IMR-90 (cell line): ENCODE measurements around the gene PAPSS2. TPM values are rescaled to one million over a fixed set of nuclear protein-coding genes. Genes with fewer than 3 reads are reported as not detected.

Experiments
- ATAC-seq: fragments of 200-7000 bp; cut with Tn5 transposase; 2 replicates; pipeline ENCODE4 v1.9.1; 2020; ENCODE audit warnings: low read depth, mild to moderate bottlenecking, moderate library complexity
- BruUV-seq: library from RNA; stranded (reverse); fragments of 400-500 nt; replicated peaks from 2 replicates; lab custom pipeline; 2021; lab: Mats Ljungman, UMichigan
- CTCF ChIA-PET: fragments of 300-600 bp; formaldehyde crosslinking; extraction: SDS; loops from one replicate; lab custom pipeline; 2021; ENCODE audit warnings: antibody characterized with exemption; lab: Yijun Ruan, JAX
- POLR2A ChIA-PET: fragments of 300-600 bp; sonication (Branson Sonifier 250); formaldehyde crosslinking; loops from one replicate; lab custom pipeline; 2022; ENCODE audit warnings: antibody characterized with exemption; ENCODE audit not compliant: unreplicated experiment; lab: Charles Lee
- DNase-seq: peaks from one replicate; pipeline ENCODE4 v3.0.0; 2013
- H2AFZ ChIP-seq: replicated peaks from 2 replicates; pipeline ENCODE3; 2013; ENCODE audit warnings: low read length, mild to moderate bottlenecking; ENCODE audit not compliant: poor library complexity
- H2AK5ac ChIP-seq: 2 replicates; pipeline ENCODE4 v1.6.1; 2013; ENCODE audit warnings: low read depth, low read length, inconsistent platforms
- H2AK9ac ChIP-seq: replicated peaks from 2 replicates; pipeline ENCODE3; 2013; ENCODE audit warnings: mild to moderate bottlenecking, low read depth, low read length, moderate library complexity; ENCODE audit not compliant: poor library complexity
- H2BK120ac ChIP-seq: 2 replicates; pipeline ENCODE4 v1.6.1; 2013; ENCODE audit warnings: low read depth, low read length, inconsistent platforms
- H2BK15ac ChIP-seq: 3 replicates; pipeline ENCODE4 v1.6.1; 2013; ENCODE audit warnings: low read depth, low read length, inconsistent platforms
- H2BK20ac ChIP-seq: 2 replicates; pipeline ENCODE4 v1.6.1; 2013; ENCODE audit warnings: low read depth, mild to moderate bottlenecking, inconsistent platforms, low read length, moderate library complexity
- H2BK5ac ChIP-seq: 2 replicates; pipeline ENCODE4 v1.6.1; 2013; ENCODE audit warnings: mild to moderate bottlenecking, low read depth, low read length, inconsistent platforms; ENCODE audit not compliant: poor library complexity, severe bottlenecking
- H3K14ac ChIP-seq: replicated peaks from 2 replicates; pipeline ENCODE4 v1.6.1; 2013; ENCODE audit warnings: low read depth, low read length, inconsistent platforms
- H3K18ac ChIP-seq: 2 replicates; pipeline ENCODE4 v1.6.1; 2013; ENCODE audit warnings: low read depth, low read length, control low read depth
- H3K23ac ChIP-seq: 2 replicates; pipeline ENCODE4 v1.6.1; 2013; ENCODE audit warnings: low read depth, low read length, inconsistent platforms
- H3K27ac ChIP-seq: 2 replicates; pipeline ENCODE4 v1.5.1; 2013; ENCODE audit warnings: mild to moderate bottlenecking, control low read depth, low read length; ENCODE audit not compliant: insufficient read depth
- H3K27me3 ChIP-seq: 2 replicates; pipeline ENCODE4 v1.6.1; 2013; ENCODE audit warnings: low read length; ENCODE audit not compliant: control insufficient read depth, insufficient read depth
- H3K36me3 ChIP-seq: 2 replicates; pipeline ENCODE4 v1.6.1; 2013; ENCODE audit warnings: low read length, mixed read lengths; ENCODE audit not compliant: control insufficient read depth, insufficient read depth
- H3K4ac ChIP-seq: 2 replicates; pipeline ENCODE4 v1.6.1; 2013; ENCODE audit warnings: low read depth, low read length, inconsistent platforms
- H3K4me1 ChIP-seq: 2 replicates; pipeline ENCODE4 v1.6.1; 2013; ENCODE audit warnings: low read length, mixed read lengths; ENCODE audit not compliant: control insufficient read depth, insufficient read depth
- H3K4me2 ChIP-seq: 2 replicates; pipeline ENCODE4 v1.6.1; 2013; ENCODE audit warnings: low read depth, mild to moderate bottlenecking, control low read depth, low read length, moderate library complexity
- H3K4me3 ChIP-seq: 2 replicates; pipeline ENCODE4 v1.5.1; 2013; ENCODE audit warnings: low read depth, mild to moderate bottlenecking, control low read depth, low read length, moderate library complexity; ENCODE audit not compliant: insufficient read depth
- H3K56ac ChIP-seq: 2 replicates; pipeline ENCODE4 v1.6.1; 2013; ENCODE audit warnings: low read length, inconsistent platforms; ENCODE audit not compliant: insufficient read depth; ENCODE audit errors: extremely low read depth
- H3K79me1 ChIP-seq, 2 experiments: 2 replicates each; pipeline ENCODE4 v1.6.1; 2013; ENCODE audit warnings: low read length in 2 of 2, inconsistent platforms in 1 of 2, low read depth in 1 of 2
- H3K9ac ChIP-seq: 2 replicates; pipeline ENCODE4 v1.6.1; 2013; ENCODE audit warnings: low read depth, low read length, control low read depth
- H3K9me1 ChIP-seq: 2 replicates; pipeline ENCODE4 v1.6.1; 2013; ENCODE audit warnings: low read length, inconsistent platforms; ENCODE audit not compliant: insufficient read depth
- H3K9me3 ChIP-seq: 2 replicates; pipeline ENCODE4 v1.6.1; 2013; ENCODE audit warnings: low read length; ENCODE audit not compliant: control insufficient read depth, insufficient read depth
- H4K20me1 ChIP-seq: 2 replicates; pipeline ENCODE4 v1.6.1; 2013; ENCODE audit warnings: low read length, inconsistent platforms; ENCODE audit not compliant: insufficient read depth
- H4K5ac ChIP-seq: 2 replicates; pipeline ENCODE4 v1.6.1; 2013; ENCODE audit warnings: mild to moderate bottlenecking, low read depth, low read length, control low read depth
- H4K8ac ChIP-seq, 2 experiments: 2 replicates each; pipeline ENCODE4 v1.6.1; 2013; ENCODE audit warnings: low read depth in 2 of 2, low read length in 2 of 2, control low read depth in 1 of 2, inconsistent platforms in 1 of 2
- H4K91ac ChIP-seq: 2 replicates; pipeline ENCODE4 v1.6.1; 2013; ENCODE audit warnings: low read depth, low read length, inconsistent platforms; ENCODE audit not compliant: insufficient read depth
- BHLHE40 ChIP-seq: fragments of 150-350 bp; IDR thresholded peaks from 2 replicates; pipeline ENCODE4 v1.6.1; 2016; ENCODE audit warnings: mild to moderate bottlenecking, low read depth, low read length
- CEBPB ChIP-seq: IDR thresholded peaks from 2 replicates; pipeline ENCODE4 v1.6.1; 2012; ENCODE audit warnings: low read depth, low read length, improper control_type of control experiment
- CHD1 ChIP-seq: IDR thresholded peaks from 2 replicates; pipeline ENCODE4 v1.6.1; 2012; ENCODE audit warnings: low read depth, low read length, improper control_type of control experiment
- FOS ChIP-seq: fragments of 150-350 bp; IDR thresholded peaks from 2 replicates; pipeline ENCODE4 v1.6.1; 2016; ENCODE audit warnings: low read depth, low read length
- MAZ ChIP-seq: IDR thresholded peaks from 2 replicates; pipeline ENCODE4 v1.6.1; 2012; ENCODE audit warnings: low read depth, mild to moderate bottlenecking, low read length, improper control_type of control experiment, moderate library complexity, borderline replicate concordance
- MXI1 ChIP-seq: IDR thresholded peaks from 2 replicates; pipeline ENCODE4 v1.6.1; 2012; ENCODE audit warnings: low read depth, mild to moderate bottlenecking, low read length, moderate library complexity, borderline replicate concordance
- POLR2A ChIP-seq: IDR thresholded peaks from 2 replicates; pipeline ENCODE4 v1.6.1; 2012; ENCODE audit warnings: mild to moderate bottlenecking, low read depth, low read length
- RAD21 ChIP-seq: IDR thresholded peaks from 2 replicates; pipeline ENCODE4 v1.6.1; 2012; ENCODE audit warnings: low read length, improper control_type of control experiment
- RCOR1 ChIP-seq: IDR thresholded peaks from 2 replicates; pipeline ENCODE4 v1.6.1; 2012; ENCODE audit warnings: mild to moderate bottlenecking, low read length, improper control_type of control experiment; ENCODE audit not compliant: insufficient replicate concordance
- RFX5 ChIP-seq: IDR thresholded peaks from 2 replicates; pipeline ENCODE4 v1.8.0; 2012; ENCODE audit warnings: low read depth, mild to moderate bottlenecking, low read length, moderate library complexity
- SMC3 ChIP-seq: fragments of 150-350 bp; IDR thresholded peaks from 2 replicates; pipeline ENCODE4 v1.6.1; 2016; ENCODE audit warnings: low read depth, mild to moderate bottlenecking, antibody characterized with exemption, low read length, moderate library complexity
- WGBS, 2 experiments: methylation state at CpG; one replicate each; pipeline versions ENCODE4 v1.1.5 to v1.1.7; 2013; ENCODE audit warnings: missing lambda C conversion rate in 2 of 2; ENCODE audit not compliant: insufficient read length in 1 of 2; ENCODE audit errors: extremely low coverage in 2 of 2; 5-methylcytosine and 5-hydroxymethylcytosine counted together
- dilution Hi-C: fragments of 300-500 bp; cut with HindIII; formaldehyde crosslinking; loops from one replicate; pipeline ENCODE4 v1.14.3; 2018; ENCODE audit warnings: low sequenced_read_pairs; ENCODE audit not compliant: unreplicated experiment
- in situ Hi-C: fragments of 300-500 bp; cut with MboI; formaldehyde crosslinking; loops from 3 replicates; pipeline ENCODE4 v1.14.3; 2019; ENCODE audit warnings: low sequenced_read_pairs, inconsistent platforms, mixed read lengths
- intact Hi-C: fragments of 100-400 bp; cut with micrococcal nuclease; formaldehyde crosslinking; loops from 2 replicates; pipeline ENCODE4 v1.10.0; 2022
- polyA plus RNA-seq, 3 experiments: library from polyadenylated mRNA; depleted of rRNA; stranded (reverse); fragments of >200 nt; gene quantifications; 2 replicates each; pipeline ENCODE4 v1.2.3, GENCODE V29; 2012; ENCODE audit warnings: low replicate concordance in 1 of 3
- total RNA-seq: library from RNA; depleted of rRNA; stranded (reverse); fragments of >200 nt; gene quantifications from 2 replicates; pipeline ENCODE4 v1.2.3, GENCODE V29; 2012
- TF ChIP-seq, protein P1 (sequence below): conservative IDR thresholded peaks from 2 replicates; pipeline ENCODE4 v1.5.1; 2012; ENCODE audit warnings: mild to moderate bottlenecking, low read depth, low read length, improper control_type of control experiment
- TF ChIP-seq, protein P2 (sequence below): fragments of 150-350 bp; IDR thresholded peaks from 2 replicates; pipeline ENCODE4 v1.6.1; 2017; ENCODE audit warnings: mild to moderate bottlenecking, antibody characterized with exemption, low read length, low read depth
- TF ChIP-seq, protein P3 (sequence below): fragments of 150-350 bp; IDR thresholded peaks from 2 replicates; pipeline ENCODE4 v1.6.1; 2016; ENCODE audit warnings: low read depth, mild to moderate bottlenecking, low read length, moderate library complexity, borderline replicate concordance

Gene PAPSS2
- total and polyA plus RNA-seq, 2 of the 4 experiments (the other 2 are of a cell fraction) = 55.0 to 63.3 TPM

DNA sequence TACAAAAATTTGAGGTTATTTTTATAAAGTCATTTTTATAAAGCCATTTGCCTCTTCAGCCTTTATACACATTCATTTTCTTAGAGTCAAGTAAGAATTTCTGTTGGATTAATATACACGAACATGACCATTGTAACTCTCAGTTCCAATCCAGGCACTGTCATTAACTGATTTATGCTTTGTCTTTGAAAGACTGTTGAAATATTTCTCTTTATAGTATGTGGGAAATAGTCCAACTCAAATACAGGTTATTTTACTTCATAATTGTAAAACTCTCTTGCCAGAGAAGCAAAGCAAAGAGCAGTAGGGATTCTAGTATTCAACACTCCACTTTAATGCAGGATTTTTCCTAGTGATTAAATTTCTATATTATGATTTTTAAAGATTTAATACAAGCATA lies 36.5 kb upstream of the PAPSS2 start:
- WGBS, 2 experiments = no CpG with 5 or more reads among the region's 1 CpG
- no TSS peak for BruUV-seq
- Histone ChIP-seq H2BK15ac (no peak overlapping the region), H3K4me2 (no peak overlapping the region), H3K9me3 (no peaks in the 10 kb centered on the region), H2AK9ac (no peak overlapping the region), H3K27ac (no peak overlapping the region), H4K20me1 (no peaks in the 10 kb centered on the region), H2AK5ac (no peak overlapping the region), H3K4me1 (peaks cover 5% of the 10 kb centered on the region; the same call in 1 of the 2 replicates), H2BK20ac (no peak overlapping the region), H3K4me3 (no peak overlapping the region), H2AFZ (no peak overlapping the region), H3K14ac (no peak overlapping the region), H4K8ac (no peak overlapping the region), H2BK5ac (no peak overlapping the region), H2BK120ac (no peak overlapping the region), H3K36me3 (no peaks in the 10 kb centered on the region), H3K9ac (no peak overlapping the region), H3K79me1 (no peaks in the 10 kb centered on the region), H4K5ac (no peak overlapping the region), H3K18ac (no peak overlapping the region), H3K9me1 (no peaks in the 10 kb centered on the region), H3K27me3 (peaks cover 12% of the 10 kb centered on the region), H3K4ac (no peak overlapping the region), H4K91ac (no peak overlapping the region), H3K23ac (no peak overlapping the region), H3K56ac (no peak overlapping the region)
- dilution Hi-C loops (no loop called here), in situ Hi-C loops (no loop called here), intact Hi-C loops (no loop called here)
- POLR2A ChIA-PET = no interaction called here
- DNase-seq (no peak), ATAC-seq (no peak)
- TF ChIP-seq, protein P1, sequence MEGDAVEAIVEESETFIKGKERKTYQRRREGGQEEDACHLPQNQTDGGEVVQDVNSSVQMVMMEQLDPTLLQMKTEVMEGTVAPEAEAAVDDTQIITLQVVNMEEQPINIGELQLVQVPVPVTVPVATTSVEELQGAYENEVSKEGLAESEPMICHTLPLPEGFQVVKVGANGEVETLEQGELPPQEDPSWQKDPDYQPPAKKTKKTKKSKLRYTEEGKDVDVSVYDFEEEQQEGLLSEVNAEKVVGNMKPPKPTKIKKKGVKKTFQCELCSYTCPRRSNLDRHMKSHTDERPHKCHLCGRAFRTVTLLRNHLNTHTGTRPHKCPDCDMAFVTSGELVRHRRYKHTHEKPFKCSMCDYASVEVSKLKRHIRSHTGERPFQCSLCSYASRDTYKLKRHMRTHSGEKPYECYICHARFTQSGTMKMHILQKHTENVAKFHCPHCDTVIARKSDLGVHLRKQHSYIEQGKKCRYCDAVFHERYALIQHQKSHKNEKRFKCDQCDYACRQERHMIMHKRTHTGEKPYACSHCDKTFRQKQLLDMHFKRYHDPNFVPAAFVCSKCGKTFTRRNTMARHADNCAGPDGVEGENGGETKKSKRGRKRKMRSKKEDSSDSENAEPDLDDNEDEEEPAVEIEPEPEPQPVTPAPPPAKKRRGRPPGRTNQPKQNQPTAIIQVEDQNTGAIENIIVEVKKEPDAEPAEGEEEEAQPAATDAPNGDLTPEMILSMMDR = no peak
- TF ChIP-seq BHLHE40 (no peak), CHD1 (no peak), FOS (no peak), RCOR1 (no peak), POLR2A (no peak), MAZ (no peak), RAD21 (no peak), MXI1 (no peak), CEBPB (no peak), RFX5 (no peak), SMC3 (no peak)
- TF ChIP-seq, protein P2, sequence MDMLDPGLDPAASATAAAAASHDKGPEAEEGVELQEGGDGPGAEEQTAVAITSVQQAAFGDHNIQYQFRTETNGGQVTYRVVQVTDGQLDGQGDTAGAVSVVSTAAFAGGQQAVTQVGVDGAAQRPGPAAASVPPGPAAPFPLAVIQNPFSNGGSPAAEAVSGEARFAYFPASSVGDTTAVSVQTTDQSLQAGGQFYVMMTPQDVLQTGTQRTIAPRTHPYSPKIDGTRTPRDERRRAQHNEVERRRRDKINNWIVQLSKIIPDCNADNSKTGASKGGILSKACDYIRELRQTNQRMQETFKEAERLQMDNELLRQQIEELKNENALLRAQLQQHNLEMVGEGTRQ = no peak
- TF ChIP-seq, protein P3, sequence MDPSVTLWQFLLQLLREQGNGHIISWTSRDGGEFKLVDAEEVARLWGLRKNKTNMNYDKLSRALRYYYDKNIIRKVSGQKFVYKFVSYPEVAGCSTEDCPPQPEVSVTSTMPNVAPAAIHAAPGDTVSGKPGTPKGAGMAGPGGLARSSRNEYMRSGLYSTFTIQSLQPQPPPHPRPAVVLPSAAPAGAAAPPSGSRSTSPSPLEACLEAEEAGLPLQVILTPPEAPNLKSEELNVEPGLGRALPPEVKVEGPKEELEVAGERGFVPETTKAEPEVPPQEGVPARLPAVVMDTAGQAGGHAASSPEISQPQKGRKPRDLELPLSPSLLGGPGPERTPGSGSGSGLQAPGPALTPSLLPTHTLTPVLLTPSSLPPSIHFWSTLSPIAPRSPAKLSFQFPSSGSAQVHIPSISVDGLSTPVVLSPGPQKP = no peak
- CTCF ChIA-PET = no interaction called here
